K562 (cell line): ENCODE data around the gene C5orf47. TPM values are rescaled to one million over a fixed set of nuclear protein-coding genes. Genes with fewer than 3 reads are reported as not detected.

ENCODE experiments used
- ATAC-seq: fragments of 200-7000 bp; cut with Tn5 transposase; 3 replicates; pipeline ENCODE4 v1.9.1; 2020; ENCODE audit warnings: moderate library complexity
- BruUV-seq: library from RNA; stranded (reverse); fragments of 400-500 nt; replicated peaks from 2 replicates; lab custom pipeline; 2021; lab: Mats Ljungman, UMichigan
- CTCF ChIA-PET: fragments of 300-600 bp; formaldehyde crosslinking; extraction: SDS; loops from one replicate; lab custom pipeline; 2021; ENCODE audit warnings: low intra/inter-chr PET ratio; lab: Yijun Ruan, JAX
- POLR2A ChIA-PET: fragments of 300-600, 350-650 bp; sonication (Branson Sonifier 250); formaldehyde crosslinking; extraction: SDS; loops from one replicate; lab custom pipeline; 2021; ENCODE audit warnings: antibody characterized with exemption, inconsistent platforms; lab: Yijun Ruan, JAX
- DNase-seq, 4 experiments: peaks; one replicate each; pipeline versions ENCODE4 v3.0.0 to v3.0.0-alpha.2; 2011 to 2018; ENCODE audit warnings: low spot score in 3 of 4, mixed read lengths in 3 of 4; ENCODE audit errors: extremely low read depth in 1 of 4
- FAIRE-seq: peaks from 2 replicates; lab custom pipeline; 2011; peaks lifted over from hg19 to GRCh38; lab: Jason Lieb, UNC
- H2AFZ ChIP-seq: 2 replicates; pipeline ENCODE4 v1.6.0; 2011; ENCODE audit warnings: low read depth, low read length, control low read depth, inconsistent platforms
- H3K27ac ChIP-seq: fragments of 200-600 bp; 3 replicates; pipeline ENCODE4 v1.8.0; 2011; ENCODE audit warnings: low read depth, mild to moderate bottlenecking, control low read depth, inconsistent platforms, low read length, moderate library complexity, mixed read lengths; ENCODE audit errors: extremely low read depth
- H3K27me3 ChIP-seq, 2 experiments: fragments of 300-600 bp in 1 of 2; 2 replicates in 1 of 2; 3 replicates in 1 of 2; pipeline versions ENCODE4 v1.6.0 to v1.8.0; 2011; ENCODE audit warnings: inconsistent platforms in 2 of 2, low read length in 2 of 2, mild to moderate bottlenecking in 1 of 2, mixed read lengths in 1 of 2, moderate library complexity in 1 of 2; ENCODE audit not compliant: control insufficient read depth in 2 of 2, insufficient read depth in 2 of 2
- H3K36me3 ChIP-seq: fragments of 300-600 bp; 3 replicates; pipeline ENCODE4 v1.8.0; 2011; ENCODE audit warnings: mild to moderate bottlenecking, low read length, inconsistent platforms; ENCODE audit not compliant: control insufficient read depth, insufficient read depth
- H3K4me1 ChIP-seq, 2 experiments: fragments of 200-600 bp in 1 of 2; replicated peaks in 1 of 2; 2 replicates in 1 of 2; 3 replicates in 1 of 2; pipeline versions ENCODE4 v1.5.1 to v1.8.0; 2011; ENCODE audit warnings: inconsistent platforms in 2 of 2, low read length in 2 of 2, mild to moderate bottlenecking in 1 of 2, mixed read lengths in 1 of 2, moderate library complexity in 1 of 2; ENCODE audit not compliant: control insufficient read depth in 2 of 2, insufficient read depth in 2 of 2
- H3K4me2 ChIP-seq: 2 replicates; pipeline ENCODE4 v1.6.1; 2011; ENCODE audit warnings: low read length, control low read depth, inconsistent platforms, mixed read lengths; ENCODE audit not compliant: insufficient read depth
- H3K4me3 ChIP-seq: fragments of 200-600 bp; sonication (generic), shearing (Covaris generic); 2 replicates; pipeline ENCODE4 v1.5.1; 2016; ENCODE audit warnings: control low read depth, inconsistent platforms
- H3K79me2 ChIP-seq: fragments of 200-600 bp; 3 replicates; pipeline ENCODE4 v1.8.0; 2011; ENCODE audit warnings: low read length, inconsistent platforms; ENCODE audit not compliant: control insufficient read depth, insufficient read depth
- H3K9ac ChIP-seq, 2 experiments: 2 replicates each; pipeline versions ENCODE4 v1.6.0 to v1.6.1; 2011; ENCODE audit warnings: low read depth in 2 of 2, low read length in 2 of 2, control low read depth in 1 of 2, inconsistent platforms in 1 of 2, mild to moderate bottlenecking in 1 of 2, mixed read lengths in 1 of 2; ENCODE audit not compliant: insufficient read depth in 1 of 2
- H3K9me1 ChIP-seq: one replicate; pipeline ENCODE4 v1.6.0; 2011; ENCODE audit warnings: inconsistent platforms, mild to moderate bottlenecking, low read length, moderate library complexity; ENCODE audit not compliant: control insufficient read depth, insufficient read depth
- H3K9me3 ChIP-seq: replicated peaks from 2 replicates; pipeline ENCODE4 v1.5.1; 2011; ENCODE audit warnings: low read depth, low read length, inconsistent platforms; ENCODE audit not compliant: control insufficient read depth, insufficient read depth
- H4K20me1 ChIP-seq: replicated peaks from 2 replicates; pipeline ENCODE4 v1.6.1; 2011; ENCODE audit warnings: low read length, inconsistent platforms, mixed read lengths; ENCODE audit not compliant: control insufficient read depth, insufficient read depth
- BRCA1 ChIP-seq, 2 experiments: fragments of 450-650 bp in 1 of 2; sonication (generic) in 1 of 2; formaldehyde crosslinking in 1 of 2; IDR thresholded peaks; 2 replicates each; pipeline versions ENCODE4 v1.5.0 to v1.6.1; 2017 to 2020; ENCODE audit warnings: mild to moderate bottlenecking in 1 of 2, missing genetic modification reagents in 1 of 2
- CAMTA2 ChIP-seq: fragments of 250-450 bp; sonication (Bioruptor Pico); conservative IDR thresholded peaks from 2 replicates; pipeline ENCODE4 v1.5.1; 2022
- FOSL1 ChIP-seq: fragments of 200-800 bp; sonication (Bioruptor generic); conservative IDR thresholded peaks from 2 replicates; pipeline ENCODE4 v1.6.1; 2016; ENCODE audit warnings: missing genetic modification characterization, missing compliant biosample characterization
- PHB ChIP-seq: fragments of 250-450 bp; sonication (Bioruptor Pico); IDR thresholded peaks from 2 replicates; pipeline ENCODE4 v1.5.0; 2021
- RBM15 ChIP-seq: fragments of 200-400 bp; formaldehyde crosslinking; IDR thresholded peaks from 2 replicates; pipeline ENCODE4 v1.6.1; 2018; ENCODE audit warnings: mild to moderate bottlenecking, low read length, moderate library complexity; ENCODE audit not compliant: insufficient read depth
- SNRNP70 ChIP-seq: fragments of 200-400 bp; formaldehyde crosslinking; optimal IDR thresholded peaks from 2 replicates; pipeline ENCODE3; 2017; ENCODE audit warnings: low read depth, low read length
- ZBTB1 ChIP-seq: sonication (generic); formaldehyde crosslinking; IDR thresholded peaks from 2 replicates; pipeline ENCODE4 v1.8.1; 2023; ENCODE audit warnings: missing genetic modification reagents, low read depth, mild to moderate bottlenecking, borderline replicate concordance
- ZBTB17 ChIP-seq: fragments of 450-650 bp; formaldehyde crosslinking; IDR thresholded peaks from 2 replicates; pipeline ENCODE4 v1.4.0; 2020; ENCODE audit warnings: mild to moderate bottlenecking
- ZNF121 ChIP-seq: sonication (generic); formaldehyde crosslinking; conservative IDR thresholded peaks from 2 replicates; pipeline ENCODE4 v1.8.0; 2022; ENCODE audit warnings: missing genetic modification reagents
- ZNF197 ChIP-seq: fragments of 200-800 bp; sonication (Bioruptor generic); IDR thresholded peaks from 2 replicates; pipeline ENCODE4 v1.6.1; 2016; ENCODE audit warnings: low read depth, missing genetic modification characterization, missing compliant biosample characterization
- ZNF384 ChIP-seq: IDR thresholded peaks from 2 replicates; pipeline ENCODE4 v1.6.1; 2012; ENCODE audit warnings: low read depth, low read length, improper control_type of control experiment
- WGBS: fragments of 100-300 bp; shearing (Covaris generic); methylation state at CpG from one replicate; pipeline ENCODE4 v1.1.6; 2016; ENCODE audit warnings: low coverage, mixed read lengths; ENCODE audit not compliant: insufficient coverage; ENCODE audit errors: missing lambda C conversion rate; 5-methylcytosine and 5-hydroxymethylcytosine counted together
- in situ Hi-C: fragments of 300-500 bp; cut with MboI; formaldehyde crosslinking; loops from 4 replicates; pipeline ENCODE4 v1.15.0; 2018; ENCODE audit warnings: inconsistent platforms, mixed read lengths
- intact Hi-C: fragments of 100-400 bp; cut with micrococcal nuclease; formaldehyde crosslinking; loops from 2 replicates; pipeline ENCODE4 v1.14.2; 2022
- polyA plus RNA-seq, 8 experiments: library from polyadenylated mRNA; depleted of rRNA in 4 of 8; stranded (reverse) in 5 of 8; unstranded in 3 of 8; fragments of >200 nt; fragmentation: Nextera tagmentation in 2 of 8; fragmentation: Illumina TruSeq in 1 of 8; extraction: Ambion mirVana in 2 of 8; extraction: Trizol in 1 of 8; gene quantifications; 2 replicates each; pipeline versions ENCODE4 v1.2.1 to v1.2.3, GENCODE V29; 2011 to 2014; ENCODE audit warnings: inconsistent platforms in 1 of 8, missing spikeins in 1 of 8
- total RNA-seq, 7 experiments: library from RNA; depleted of rRNA in 6 of 7; stranded (reverse); fragments of >200 nt in 6 of 7; fragmentation: Illumina TruSeq in 2 of 7; extraction: Trizol in 2 of 7; gene quantifications; 2 replicates each; pipeline versions ENCODE4 v1.2.1 to v1.2.3, GENCODE V29; 2011 to 2021; ENCODE audit warnings: low replicate concordance in 1 of 7

C5orf47 gene
- total and polyA plus RNA-seq, 9 of the 15 experiments (the other 6 are each of a cell fraction or from before 2014, with no cell fraction given), result 0.08 TPM; not detected in 8

GRCh38 chr5:173954671-173955521 is 34.1 kb upstream of the C5orf47 start:
- H3K79me2 ChIP-seq, result no peaks in the 10 kb centered on the region
- FAIRE-seq, result no peak
- H3K4me3 ChIP-seq, result no peak overlapping the region
- ChIA-PET CTCF (no interaction called here), POLR2A (interaction anchor here (0.9 kb wide), 2 partner anchors 11 to 12 kb away, joined by 3 read pairs; no protein-coding TSS in a partner anchor)
- no peaks in the 10 kb centered on the region for H4K20me1 ChIP-seq
- no peak overlapping the region for H2AFZ ChIP-seq
- no peak overlapping the region for H3K27ac ChIP-seq
- peaks cover 76% of the 10 kb centered on the region for H3K36me3 ChIP-seq
- 0 out of 3 replicates have a peak, but pooled peaks have one; percentile 26 for ATAC-seq
- H3K9ac ChIP-seq, result no peak overlapping the region
- TF ChIP-seq PHB, result no peak
- H3K4me1 ChIP-seq, result no peaks in the 10 kb centered on the region; a peak in 1 of 5 replicates
- no peak overlapping the region for H3K4me2 ChIP-seq
- BruUV-seq, result no TSS peak
- intact Hi-C loops (no loop called here), in situ Hi-C loops (no loop called here)
- 83% methylated on average over 5 of the region's 6 CpGs for WGBS
- DNase-seq, result no peak
- H3K9me3 ChIP-seq, result no peaks in the 10 kb centered on the region
- no peaks in the 10 kb centered on the region for H3K9me1 ChIP-seq
- H3K27me3 ChIP-seq, result no peaks in the 10 kb centered on the region

GRCh38 chr5:173960986-173961385 is 28.0 kb upstream of the C5orf47 start:
- Histone ChIP-seq H3K4me1 (no peaks in the 10 kb centered on the region; a peak in 1 of 5 replicates), H3K27ac (no peak overlapping the region), H3K4me2 (no peak overlapping the region), H3K27me3 (no peaks in the 10 kb centered on the region), H3K9ac (no peak overlapping the region), H4K20me1 (no peaks in the 10 kb centered on the region), H3K9me3 (no peaks in the 10 kb centered on the region), H3K9me1 (no peaks in the 10 kb centered on the region), H3K4me3 (no peak overlapping the region), H3K36me3 (peaks cover 24% of the 10 kb centered on the region), H2AFZ (no peak overlapping the region), H3K79me2 (no peaks in the 10 kb centered on the region)
- DNase-seq (no peak), ATAC-seq (no peak), FAIRE-seq (no peak)
- intact Hi-C loops (no loop called here), in situ Hi-C loops (no loop called here)
- ChIA-PET POLR2A (interaction anchor here (0.6 kb wide), 1 partner anchor 350 kb away, joined by 4 read pairs; no protein-coding TSS in a partner anchor), CTCF (no interaction called here)
- BruUV-seq, result no TSS peak
- no peak for TF ChIP-seq SNRNP70
- TF ChIP-seq RBM15, result no peak
- no peak for TF ChIP-seq BRCA1 (IDR thresholded peaks at IDR 0.05)
- no peak for TF ChIP-seq BRCA1 (CRISPR knock-in tag; IDR thresholded peaks at IDR 0.05)
- TF ChIP-seq ZNF384, result no peak
- TF ChIP-seq ZNF121, result no peak
- TF ChIP-seq CAMTA2 (CRISPR knock-in tag), result no peak
- no peak for TF ChIP-seq ZBTB17
- TF ChIP-seq ZBTB1, result no peak
- no peak for TF ChIP-seq ZNF197 (CRISPR knock-in tag)
- TF ChIP-seq FOSL1, result no peak
- WGBS, result 83% methylated on average over 2 of the region's 2 CpGs
